PC-3 (cell line): ENCODE data around the gene IRF2. TPM values are rescaled to one million over a fixed set of nuclear protein-coding genes. Genes with fewer than 3 reads are reported as not detected.
"Not testable (repeated sequence)": the region's sequence is repeated elsewhere in the genome, so short reads cannot be mapped to it uniquely, and the experiment has no call there.

Experiments used
- ATAC-seq: fragments of 200-7000 bp; cut with Tn5 transposase; 2 replicates; pipeline ENCODE4 v1.9.1; 2020; ENCODE audit warnings: mild to moderate bottlenecking, moderate library complexity
- BruUV-seq: library from RNA; stranded (reverse); fragments of 400-500 nt; replicated peaks from 2 replicates; lab custom pipeline; 2021; lab: Mats Ljungman, UMichigan
- CTCF ChIA-PET: fragments of 300-600 bp; sonication (Branson Sonifier 250); formaldehyde crosslinking; loops from one replicate; lab custom pipeline; 2022; ENCODE audit warnings: antibody characterized with exemption; lab: Charles Lee
- POLR2A ChIA-PET: fragments of 300-600 bp; sonication (Branson Sonifier 250); formaldehyde crosslinking; loops from one replicate; lab custom pipeline; 2022; ENCODE audit warnings: antibody characterized with exemption; ENCODE audit not compliant: unreplicated experiment; lab: Charles Lee
- DNase-seq: peaks from one replicate; pipeline ENCODE4 v3.0.0-alpha.2; 2015
- H2AFZ ChIP-seq: fragments of 300-600 bp; sonication (generic); 2 replicates; pipeline ENCODE4 v1.6.0; 2016; ENCODE audit warnings: antibody characterized with exemption, low read length
- H3F3A ChIP-seq: fragments of 300-600 bp; sonication (generic); one replicate; pipeline ENCODE4 v1.6.0; 2017; ENCODE audit warnings: antibody characterized with exemption, low read length, control low read depth, mild to moderate bottlenecking; ENCODE audit not compliant: unreplicated experiment
- H3K27ac ChIP-seq: fragments of 300-600 bp; sonication (generic); 2 replicates; pipeline ENCODE4 v1.5.1; 2016; ENCODE audit warnings: mild to moderate bottlenecking, low read length
- H3K27me3 ChIP-seq: fragments of 300-600 bp; sonication (generic); 2 replicates; pipeline ENCODE4 v1.6.1; 2016; ENCODE audit warnings: low read length, mixed read lengths
- H3K36me3 ChIP-seq: fragments of 300-600 bp; sonication (generic); 2 replicates; pipeline ENCODE4 v1.6.1; 2016; ENCODE audit warnings: low read depth, mixed run types, low read length, mixed read lengths
- H3K4me1 ChIP-seq: fragments of 300-600 bp; sonication (generic); 2 replicates; pipeline ENCODE4 v1.5.1; 2016; ENCODE audit warnings: low read length; ENCODE audit not compliant: insufficient read depth
- H3K4me2 ChIP-seq: fragments of 300-600 bp; sonication (generic); 2 replicates; pipeline ENCODE4 v1.6.0; 2016; ENCODE audit warnings: low read length
- H3K4me3 ChIP-seq: fragments of 300-600 bp; sonication (generic); 2 replicates; pipeline ENCODE4 v1.5.1; 2016; ENCODE audit warnings: mild to moderate bottlenecking, low read length, mixed read lengths
- H3K79me2 ChIP-seq: fragments of 300-600 bp; sonication (generic); 2 replicates; pipeline ENCODE4 v1.6.1; 2017; ENCODE audit warnings: low read length, mixed read lengths
- H3K9ac ChIP-seq: fragments of 300-600 bp; sonication (generic); 2 replicates; pipeline ENCODE4 v1.6.0; 2016; ENCODE audit warnings: mild to moderate bottlenecking, low read length
- H3K9me2 ChIP-seq: fragments of 300-600 bp; sonication (generic); replicated peaks from 2 replicates; pipeline ENCODE4 v1.6.1; 2016; ENCODE audit warnings: mixed run types, low read length, mixed read lengths
- H3K9me3 ChIP-seq: fragments of 300-600 bp; sonication (generic); 2 replicates; pipeline ENCODE4 v1.6.1; 2016; ENCODE audit warnings: low read length, mixed read lengths
- H4K20me1 ChIP-seq: fragments of 300-600 bp; sonication (generic); 2 replicates; pipeline ENCODE4 v1.6.1; 2016; ENCODE audit warnings: low read length, mixed read lengths
- CTCF ChIP-seq: fragments of 300-600 bp; sonication (generic); conservative IDR thresholded peaks from 2 replicates; pipeline ENCODE4 v1.5.1; 2017; ENCODE audit warnings: antibody characterized with exemption, low read depth, mild to moderate bottlenecking, low read length
- EZH2 ChIP-seq: fragments of 300-600 bp; sonication (generic); IDR thresholded peaks from one replicate; pipeline ENCODE4 v1.6.1; 2017; ENCODE audit warnings: antibody characterized with exemption, mild to moderate bottlenecking, low read length; ENCODE audit not compliant: unreplicated experiment
- EZH2phosphoT487 ChIP-seq: fragments of 300-600 bp; sonication (generic); IDR thresholded peaks from 2 replicates; pipeline ENCODE4 v1.6.1; 2018; ENCODE audit warnings: mild to moderate bottlenecking, antibody characterized with exemption, low read length, borderline replicate concordance
- intact Hi-C: fragments of 100-400 bp; cut with micrococcal nuclease; formaldehyde crosslinking; loops from 2 replicates; pipeline ENCODE4 v1.9.0; 2023
- total RNA-seq: library from RNA; depleted of rRNA; stranded (reverse); fragments of >200 nt; gene quantifications from 2 replicates; pipeline ENCODE4 v1.2.3, GENCODE V29; 2014

IRF2 gene
- total RNA-seq, 1 experiment from 2014 or later: 7.7 TPM

GRCh38 chr4:184383497-184384055 lies 90.8 kb downstream of the IRF2 start:
- H3K9me3 ChIP-seq: no peaks in the 10 kb centered on the region
- no peaks in the 10 kb centered on the region for H3K79me2 ChIP-seq
- no peaks in the 10 kb centered on the region for H3K27me3 ChIP-seq
- ChIA-PET CTCF (interaction anchor here (0.5 to 1.0 kb wide), 3 partner anchors 23 to 745 kb away, joined by 3 to 6 read pairs (median 3); no protein-coding TSS in a partner anchor), POLR2A (no interaction called here)
- H3K9ac ChIP-seq: peak overlapping the region; percentile 74
- DNase-seq: peak; percentile 90
- ATAC-seq: peak; percentile 92
- H3K9me2 ChIP-seq: no peaks in the 10 kb centered on the region
- peak overlapping the region; percentile 85 for H3K4me2 ChIP-seq
- intact Hi-C loops: loop anchor here (1.0 to 5.0 kb wide), 4 partner anchors 17 to 119 kb away; no protein-coding TSS in a partner anchor
- H3K4me1 ChIP-seq: peaks cover 26% of the 10 kb centered on the region
- peak overlapping the region; percentile 94 for H3K27ac ChIP-seq
- H4K20me1 ChIP-seq: no peaks in the 10 kb centered on the region
- H3F3A ChIP-seq: peaks cover 5% of the 10 kb centered on the region
- no TSS peak for BruUV-seq
- TF ChIP-seq EZH2phosphoT487 (no peak), CTCF (no peak), EZH2 (no peak)
- H2AFZ ChIP-seq: peak overlapping the region; percentile 35; the same call in 1 of the 2 replicates
- H3K36me3 ChIP-seq: no peaks in the 10 kb centered on the region
- peak overlapping the region; percentile 64 for H3K4me3 ChIP-seq

GRCh38 chr4:184382189-184382846 lies 92.0 kb downstream of the IRF2 start:
- Histone ChIP-seq H3K4me1 (peaks cover 26% of the 10 kb centered on the region), H3K4me2 (peak overlapping the region; percentile 85; the same call in 1 of the 2 replicates), H3K36me3 (no peaks in the 10 kb centered on the region), H3K27me3 (no peaks in the 10 kb centered on the region), H3K9ac (peak overlapping the region; percentile 70), H3K4me3 (no peak overlapping the region), H4K20me1 (no peaks in the 10 kb centered on the region), H3F3A (peaks cover 5% of the 10 kb centered on the region), H3K9me2 (no peaks in the 10 kb centered on the region), H3K27ac (peak overlapping the region; percentile 94), H3K79me2 (no peaks in the 10 kb centered on the region), H2AFZ (no peak overlapping the region), H3K9me3 (no peaks in the 10 kb centered on the region)
- ChIA-PET CTCF (no interaction called here), POLR2A (no interaction called here)
- DNase-seq (no peak), ATAC-seq (no peak)
- no TSS peak for BruUV-seq
- intact Hi-C loops: loop anchor here (5.0 kb wide), 1 partner anchor 40 kb away; no protein-coding TSS in a partner anchor
- TF ChIP-seq EZH2phosphoT487: no peak
- no peak for TF ChIP-seq CTCF

GRCh38 chr4:184380707-184381106 lies 93.6 kb downstream of the IRF2 start:
- peaks cover 5% of the 10 kb centered on the region for H3F3A ChIP-seq
- intact Hi-C loops: loop anchor here (5.0 kb wide), 1 partner anchor 38 kb away; no protein-coding TSS in a partner anchor
- no peak overlapping the region for H3K4me3 ChIP-seq
- no peaks in the 10 kb centered on the region for H4K20me1 ChIP-seq
- no peak overlapping the region for H2AFZ ChIP-seq
- H3K4me1 ChIP-seq: peaks cover 35% of the 10 kb centered on the region
- ATAC-seq: no peak
- no peaks in the 10 kb centered on the region for H3K9me2 ChIP-seq
- H3K36me3 ChIP-seq: no peaks in the 10 kb centered on the region
- no peak overlapping the region for H3K4me2 ChIP-seq
- no peak for DNase-seq
- BruUV-seq: no TSS peak
- no peaks in the 10 kb centered on the region for H3K27me3 ChIP-seq
- no peak overlapping the region for H3K9ac ChIP-seq
- no peak for TF ChIP-seq EZH2
- TF ChIP-seq CTCF: no peak
- no peak for TF ChIP-seq EZH2phosphoT487
- H3K79me2 ChIP-seq: no peaks in the 10 kb centered on the region
- POLR2A ChIA-PET: no interaction called here
- no peak overlapping the region for H3K27ac ChIP-seq
- no peaks in the 10 kb centered on the region for H3K9me3 ChIP-seq
- CTCF ChIA-PET: no interaction called here

GRCh38 chr4:184380214-184380613 lies 94.1 kb downstream of the IRF2 start:
- H3K9me3 ChIP-seq, H3K9me2 ChIP-seq, H3K27me3 ChIP-seq, H3K36me3 ChIP-seq, ATAC-seq, POLR2A ChIA-PET, CTCF ChIA-PET, H3K4me2 ChIP-seq, H3K79me2 ChIP-seq, BruUV-seq, DNase-seq, H3K4me3 ChIP-seq, H3K9ac ChIP-seq, H3F3A ChIP-seq, H4K20me1 ChIP-seq, H3K27ac ChIP-seq, H2AFZ ChIP-seq: not testable (repeated sequence)
- intact Hi-C loops: loop anchor here (5.0 kb wide), 1 partner anchor 38 kb away; no protein-coding TSS in a partner anchor
- peaks cover 39% of the 10 kb centered on the region for H3K4me1 ChIP-seq
